Mesenchymal stem cell (in vitro differentiated cells and primary cell): Measurements from ENCODE around the gene SPTLC1.

ENCODE experiments used
- DNase-seq: peaks from one replicate; pipeline ENCODE4 v3.0.0-alpha.2; 2013
- H2AFZ ChIP-seq: one replicate; pipeline ENCODE4 v1.6.1; 2013; ENCODE audit warnings: low read depth, mild to moderate bottlenecking, control low read depth, inconsistent platforms, low read length, moderate library complexity
- H2AK5ac ChIP-seq: 2 replicates; pipeline ENCODE4 v1.6.1; 2013; ENCODE audit warnings: low read length, moderate library complexity, mild to moderate bottlenecking, inconsistent platforms; ENCODE audit not compliant: severe bottlenecking
- H2BK120ac ChIP-seq: one replicate; pipeline ENCODE4 v1.6.1; 2013; ENCODE audit warnings: low read depth, mild to moderate bottlenecking, inconsistent platforms, low read length, moderate library complexity
- H2BK12ac ChIP-seq, 2 experiments: one replicate each; pipeline ENCODE4 v1.6.1; 2013; ENCODE audit warnings: inconsistent platforms in 2 of 2, low read length in 2 of 2, mild to moderate bottlenecking in 2 of 2, moderate library complexity in 2 of 2, control low read depth in 1 of 2
- H2BK15ac ChIP-seq: one replicate; pipeline ENCODE4 v1.6.1; 2013; ENCODE audit warnings: mild to moderate bottlenecking, low read depth, inconsistent platforms; ENCODE audit not compliant: poor library complexity, severe bottlenecking
- H2BK5ac ChIP-seq: 2 replicates; pipeline ENCODE4 v1.6.1; 2013; ENCODE audit warnings: low read depth, mild to moderate bottlenecking, low read length, control low read depth, inconsistent platforms; ENCODE audit not compliant: poor library complexity, severe bottlenecking
- H3K14ac ChIP-seq, 2 experiments: one replicate each; pipeline ENCODE4 v1.6.1; 2013; ENCODE audit warnings: inconsistent platforms in 2 of 2, low read length in 2 of 2, control low read depth in 1 of 2, mild to moderate bottlenecking in 1 of 2, moderate library complexity in 1 of 2
- H3K18ac ChIP-seq, 2 experiments: one replicate each; pipeline ENCODE4 v1.6.1; 2013; ENCODE audit warnings: inconsistent platforms in 2 of 2, low read length in 2 of 2, control low read depth in 1 of 2, low read depth in 1 of 2, mild to moderate bottlenecking in 1 of 2
- H3K23ac ChIP-seq, 2 experiments: one replicate each; pipeline ENCODE4 v1.6.1; 2013; ENCODE audit warnings: inconsistent platforms in 2 of 2, low read length in 2 of 2, mild to moderate bottlenecking in 2 of 2, moderate library complexity in 2 of 2, control low read depth in 1 of 2
- H3K27ac ChIP-seq: 2 replicates; pipeline ENCODE4 v1.5.1; 2013; ENCODE audit warnings: mild to moderate bottlenecking, moderate library complexity, low read length, control low read depth, inconsistent platforms; ENCODE audit not compliant: poor library complexity, severe bottlenecking
- H3K27me3 ChIP-seq, 2 experiments: 2 replicates each; pipeline versions ENCODE4 v1.6.1 to v1.7.0; 2013; ENCODE audit warnings: low read length in 2 of 2, mild to moderate bottlenecking in 2 of 2, moderate library complexity in 2 of 2, control low read depth in 1 of 2, inconsistent platforms in 1 of 2; ENCODE audit not compliant: control insufficient read depth in 1 of 2, insufficient read depth in 1 of 2
- H3K36me3 ChIP-seq, 2 experiments: 2 replicates each; pipeline versions ENCODE4 v1.6.1 to v1.7.0; 2013; ENCODE audit warnings: low read length in 2 of 2, control low read depth in 1 of 2, inconsistent platforms in 1 of 2, low read depth in 1 of 2, mild to moderate bottlenecking in 1 of 2; ENCODE audit not compliant: insufficient read depth in 2 of 2, control insufficient read depth in 1 of 2
- H3K4ac ChIP-seq, 2 experiments: one replicate each; pipeline ENCODE4 v1.6.1; 2013; ENCODE audit warnings: inconsistent platforms in 2 of 2, low read length in 2 of 2, mild to moderate bottlenecking in 2 of 2, moderate library complexity in 2 of 2, control low read depth in 1 of 2, low read depth in 1 of 2
- H3K4me1 ChIP-seq: 2 replicates; pipeline ENCODE4 v1.6.1; 2013; ENCODE audit warnings: low read depth, low read length, control low read depth; ENCODE audit not compliant: control insufficient read depth, insufficient read depth
- H3K4me2 ChIP-seq: 2 replicates; pipeline ENCODE4 v1.6.1; 2013; ENCODE audit warnings: low read length, mild to moderate bottlenecking, inconsistent platforms; ENCODE audit not compliant: poor library complexity, severe bottlenecking
- H3K4me3 ChIP-seq, 2 experiments: 2 replicates each; pipeline versions ENCODE4 v1.5.1 to v1.7.0; 2013; ENCODE audit warnings: low read length in 2 of 2, mild to moderate bottlenecking in 2 of 2, control low read depth in 1 of 2, low read depth in 1 of 2; ENCODE audit not compliant: insufficient read depth in 1 of 2
- H3K79me1 ChIP-seq: replicated peaks from 2 replicates; pipeline ENCODE4 v1.6.1; 2013; ENCODE audit warnings: mild to moderate bottlenecking, control low read depth, low read length, inconsistent platforms; ENCODE audit not compliant: poor library complexity, severe bottlenecking
- H3K9ac ChIP-seq: 2 replicates; pipeline ENCODE4 v1.7.0; 2013; ENCODE audit warnings: mild to moderate bottlenecking, low read length, moderate library complexity
- H3K9me3 ChIP-seq: 2 replicates; pipeline ENCODE4 v1.7.0; 2013; ENCODE audit warnings: mild to moderate bottlenecking, low read length; ENCODE audit not compliant: control insufficient read depth
- H4K8ac ChIP-seq: one replicate; pipeline ENCODE4 v1.6.1; 2013; ENCODE audit warnings: inconsistent platforms, mild to moderate bottlenecking, low read length, moderate library complexity
- H4K91ac ChIP-seq: one replicate; pipeline ENCODE4 v1.6.1; 2013; ENCODE audit warnings: mild to moderate bottlenecking, low read length, inconsistent platforms
- WGBS: methylation state at CpG from one replicate; pipeline ENCODE4 v1.1.7; 2013; ENCODE audit warnings: mixed read lengths; 5-methylcytosine and 5-hydroxymethylcytosine counted together

Gene SPTLC1

DNA sequence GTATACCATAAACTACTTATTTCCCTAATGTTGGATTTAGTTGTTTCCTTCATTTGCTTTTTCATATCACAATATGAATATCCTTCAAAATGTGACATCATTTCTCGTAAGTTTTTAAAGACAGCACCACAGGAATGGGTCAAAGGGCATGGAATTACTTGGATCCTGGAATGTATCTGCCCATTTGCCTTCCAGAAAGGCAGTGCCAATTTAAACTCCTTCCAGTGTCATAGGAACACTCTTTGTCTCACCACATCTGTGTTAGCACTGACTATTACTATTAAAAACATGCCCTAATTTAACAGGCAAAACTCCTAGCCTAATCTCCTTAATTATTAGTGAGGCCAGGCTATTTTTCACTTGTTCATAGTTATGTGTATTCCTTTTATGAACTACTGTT lies 58.0 kb downstream of the SPTLC1 start:
- Histone ChIP-seq H2BK15ac (no peak overlapping the region), H3K36me3 (peaks cover 16 to 84% of the 10 kb centered on the region in 2 experiments), H3K27ac (no peak overlapping the region), H3K79me1 (peaks cover 21% of the 10 kb centered on the region), H3K14ac (no peak overlapping the region), H2AFZ (no peak overlapping the region), H4K91ac (no peak overlapping the region), H3K4me1 (no peaks in the 10 kb centered on the region), H3K9me3 (peaks cover 14% of the 10 kb centered on the region), H2BK120ac (no peak overlapping the region), H3K9ac (no peak overlapping the region), H4K8ac (no peak overlapping the region), H3K18ac (no peak overlapping the region), H3K23ac (no peak overlapping the region), H3K27me3 (no peaks in the 10 kb centered on the region), H3K4me2 (no peak overlapping the region), H2BK5ac (no peak overlapping the region), H2BK12ac (no peak overlapping the region), H3K4me3 (no peak overlapping the region), H3K4ac (no peak overlapping the region), H2AK5ac (no peak overlapping the region)
- no peak for DNase-seq
- WGBS, result 96% methylated on average over 1 of the region's 1 CpG

DNA sequence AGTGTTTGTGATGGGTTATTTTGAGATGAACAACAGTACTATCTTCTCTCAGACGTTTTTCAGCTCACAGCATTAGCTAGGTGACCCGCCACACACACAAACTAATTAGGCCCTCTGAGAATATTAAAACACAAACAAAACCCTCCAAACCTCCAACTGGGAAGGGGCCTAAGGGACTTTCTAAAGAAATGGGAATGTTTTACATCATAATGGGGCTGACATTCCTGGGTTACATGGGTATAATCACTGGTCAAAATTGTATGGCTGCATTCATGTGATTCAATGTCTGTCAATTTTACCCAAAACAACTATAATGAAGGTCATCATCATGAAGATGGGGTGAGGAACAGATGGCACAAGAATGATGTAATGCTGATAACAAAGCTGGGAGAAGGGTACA lies 59.6 kb downstream of the SPTLC1 start:
- H2BK15ac ChIP-seq, result no peak overlapping the region
- H3K79me1 ChIP-seq, result peaks cover 25% of the 10 kb centered on the region
- H3K4ac ChIP-seq, result no peak overlapping the region
- no peak overlapping the region for H2AK5ac ChIP-seq
- H3K4me2 ChIP-seq, result no peak overlapping the region
- H2BK12ac ChIP-seq, result no peak overlapping the region
- no peak overlapping the region for H3K18ac ChIP-seq
- WGBS, result no CpG with 5 or more reads among the region's 2 CpGs
- no peaks in the 10 kb centered on the region for H3K9me3 ChIP-seq
- H3K27me3 ChIP-seq, result no peaks in the 10 kb centered on the region
- no peak overlapping the region for H3K23ac ChIP-seq
- no peak overlapping the region for H3K14ac ChIP-seq
- H3K4me1 ChIP-seq, result no peaks in the 10 kb centered on the region
- no peak overlapping the region for H4K91ac ChIP-seq
- DNase-seq, result no peak
- H3K27ac ChIP-seq, result no peak overlapping the region
- H2BK120ac ChIP-seq, result no peak overlapping the region
- H3K4me3 ChIP-seq, result no peak overlapping the region
- no peak overlapping the region for H4K8ac ChIP-seq
- H2AFZ ChIP-seq, result no peak overlapping the region
- no peak overlapping the region for H2BK5ac ChIP-seq
- H3K9ac ChIP-seq, result no peak overlapping the region
- peaks cover 16 to 90% of the 10 kb centered on the region in 2 experiments for H3K36me3 ChIP-seq

DNA sequence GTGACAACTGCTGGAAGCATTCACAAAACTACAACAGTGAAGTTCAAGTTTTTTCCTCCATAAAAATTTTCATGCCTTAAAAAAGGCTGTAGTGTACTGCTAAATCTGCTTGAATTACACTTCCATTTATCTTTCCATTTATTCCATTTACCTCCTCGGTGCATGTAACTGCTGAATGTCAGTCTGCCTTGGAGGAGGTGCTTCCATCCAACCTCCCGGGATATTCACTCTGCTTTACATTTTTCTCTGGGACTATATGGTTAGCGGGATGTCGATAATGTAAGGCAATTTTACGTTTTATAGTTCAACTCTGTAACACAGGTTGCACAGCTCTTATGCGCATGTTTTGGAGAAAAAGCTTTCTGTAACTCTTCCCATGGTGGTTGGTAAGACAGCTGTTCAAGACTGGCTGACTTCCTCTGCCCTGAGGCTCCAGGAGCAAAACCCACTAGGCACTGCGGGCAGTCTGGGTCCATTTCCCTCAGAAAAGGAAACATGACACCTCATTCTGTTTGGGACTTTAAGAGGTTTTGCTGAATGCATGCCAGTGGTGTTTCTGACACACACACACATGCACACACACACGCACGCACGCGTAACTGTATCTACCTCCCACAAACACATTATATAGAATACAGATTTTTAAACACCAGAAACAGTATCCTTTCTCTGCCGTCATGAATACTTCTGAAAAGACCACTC lies 66.1 kb downstream of the SPTLC1 start:
- Histone ChIP-seq H2BK15ac (no peak overlapping the region), H2BK5ac (no peak overlapping the region), H3K18ac (no peak overlapping the region), H3K9me3 (peaks cover 8% of the 10 kb centered on the region), H2AFZ (no peak overlapping the region), H3K27me3 (no peaks in the 10 kb centered on the region), H3K27ac (no peak overlapping the region), H2BK12ac (no peak overlapping the region), H3K4me1 (peaks cover 2% of the 10 kb centered on the region), H3K23ac (no peak overlapping the region), H3K4me2 (no peak overlapping the region), H3K14ac (no peak overlapping the region), H2AK5ac (no peak overlapping the region), H3K36me3 (peaks cover 17 to 96% of the 10 kb centered on the region in 2 experiments), H3K4me3 (no peak overlapping the region), H3K4ac (no peak overlapping the region), H4K8ac (no peak overlapping the region), H4K91ac (no peak overlapping the region), H3K79me1 (peaks cover 18% of the 10 kb centered on the region), H2BK120ac (no peak overlapping the region), H3K9ac (no peak overlapping the region)
- DNase-seq, result no peak
- WGBS, result 94% methylated on average over 11 of the region's 12 CpGs

DNA sequence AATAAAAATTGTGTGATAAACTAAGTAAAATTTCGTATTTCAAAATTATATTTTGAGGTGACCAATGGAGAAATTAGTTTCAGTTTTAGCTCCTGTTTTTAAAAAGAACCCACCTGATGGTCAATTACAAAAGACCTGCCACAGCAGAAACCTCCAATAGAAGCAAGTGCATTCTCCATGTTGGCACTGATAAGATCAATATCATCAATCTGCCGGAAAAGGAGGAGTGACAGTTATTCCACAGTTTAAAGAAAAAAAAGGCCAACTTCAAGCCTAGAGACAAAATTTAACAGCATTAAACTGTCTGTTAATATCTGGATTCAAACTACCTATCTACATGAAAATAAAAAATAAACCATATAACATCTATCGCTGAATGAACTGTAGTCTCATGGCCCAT lies 67.7 kb downstream of the SPTLC1 start:
- Histone ChIP-seq H3K4me1 (peaks cover 2% of the 10 kb centered on the region), H2AFZ (no peak overlapping the region), H2BK15ac (no peak overlapping the region), H3K27ac (no peak overlapping the region), H3K18ac (no peak overlapping the region), H3K23ac (no peak overlapping the region), H3K36me3 (peaks cover 27 to 97% of the 10 kb centered on the region in 2 experiments), H3K14ac (no peak overlapping the region), H3K9ac (no peak overlapping the region), H3K4me2 (no peak overlapping the region), H2AK5ac (no peak overlapping the region), H3K4me3 (no peak overlapping the region), H3K79me1 (peaks cover 29% of the 10 kb centered on the region), H3K4ac (no peak overlapping the region), H3K9me3 (peaks cover 24% of the 10 kb centered on the region), H4K8ac (no peak overlapping the region), H2BK120ac (no peak overlapping the region), H4K91ac (no peak overlapping the region), H2BK5ac (no peak overlapping the region), H2BK12ac (no peak overlapping the region), H3K27me3 (no peaks in the 10 kb centered on the region)
- no peak for DNase-seq
- 98% methylated on average over 2 of the region's 3 CpGs for WGBS
